GM10266 (cell line): ENCODE results near the gene GJE1.

Experiments
- DNase-seq: peaks from one replicate; pipeline ENCODE4 v3.0.0; 2012; ENCODE audit errors: extremely low spot score
- CTCF ChIP-seq: IDR thresholded peaks from 2 replicates; pipeline ENCODE4 v1.5.1; 2012; ENCODE audit warnings: mild to moderate bottlenecking, low read depth; ENCODE audit not compliant: control insufficient read depth, insufficient read depth; ENCODE audit errors: missing control alignments

GJE1 gene

DNA sequence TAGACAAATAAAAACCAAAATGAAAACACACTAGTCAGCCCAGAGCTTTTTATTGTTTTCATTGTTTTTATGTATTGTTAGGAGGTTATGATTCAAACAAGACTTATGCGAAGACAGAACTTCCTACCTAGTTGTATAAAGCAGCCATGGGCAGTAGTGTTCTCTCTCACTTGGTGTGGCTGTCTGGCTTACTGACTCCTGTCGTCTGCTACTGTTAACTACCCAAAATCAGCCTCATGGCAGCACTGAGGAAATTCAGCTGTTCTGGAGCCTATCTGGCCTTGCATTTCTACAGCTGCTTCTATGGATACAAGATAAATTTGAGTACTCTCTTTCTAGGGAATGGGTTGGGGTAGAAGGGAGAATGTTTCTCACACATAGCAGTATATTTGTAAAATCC, 34.8 kb downstream of the GJE1 start:
- TF ChIP-seq CTCF, result no peak
- DNase-seq, result no peak

DNA sequence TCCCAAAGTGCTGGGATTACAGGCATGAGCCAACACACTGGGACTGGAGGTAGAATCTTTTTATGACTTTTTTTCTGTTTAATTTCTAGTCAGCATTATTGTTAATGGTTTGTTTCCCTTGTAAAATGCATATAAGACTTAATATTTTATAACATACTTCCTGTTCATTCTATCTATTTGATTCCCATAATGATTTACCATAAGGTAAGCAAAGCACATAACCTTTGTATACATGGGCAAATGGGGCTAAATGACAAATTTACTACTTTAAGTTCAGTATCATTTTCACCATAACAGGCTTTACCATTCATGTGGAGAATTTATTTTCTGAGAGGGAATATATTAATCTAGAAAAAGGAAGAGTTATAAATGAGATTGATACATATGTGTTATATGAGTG, 38.6 kb downstream of the GJE1 start:
- TF ChIP-seq CTCF, result no peak
- DNase-seq, result no peak

- DNase-seq, result no peak
- no peak for TF ChIP-seq CTCF
Observed at GRCh38 chr6:142172758-142173157, 40.0 kb downstream of the GJE1 start.

GRCh38 chr6:142173980-142174379, 41.3 kb downstream of the GJE1 start:
- no peak for TF ChIP-seq CTCF
- no peak for DNase-seq

DNA sequence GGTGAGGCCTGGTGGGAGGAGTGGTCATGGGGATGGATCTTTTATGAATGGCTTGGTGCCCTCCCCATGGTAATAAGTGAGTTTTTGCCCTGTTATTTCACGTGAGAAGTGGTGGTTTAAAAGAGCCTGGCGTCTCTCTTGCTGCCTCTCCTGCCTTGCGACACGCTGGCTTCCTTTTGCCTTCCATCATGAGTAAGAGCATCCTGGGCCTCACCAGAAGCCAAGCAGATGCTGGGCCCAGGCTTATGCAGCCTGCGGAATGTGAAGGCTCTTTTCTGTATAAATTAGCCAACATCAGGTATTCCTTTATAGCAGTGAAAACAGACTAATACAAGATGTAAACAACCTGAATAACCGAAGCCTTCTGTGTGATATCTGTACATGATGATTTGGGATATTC, 42.0 kb downstream of the GJE1 start:
- no peak for DNase-seq
- TF ChIP-seq CTCF, result no peak

GRCh38 chr6:142178129-142178528, 45.4 kb downstream of the GJE1 start:
- no peak for TF ChIP-seq CTCF
- DNase-seq, result no peak

DNA sequence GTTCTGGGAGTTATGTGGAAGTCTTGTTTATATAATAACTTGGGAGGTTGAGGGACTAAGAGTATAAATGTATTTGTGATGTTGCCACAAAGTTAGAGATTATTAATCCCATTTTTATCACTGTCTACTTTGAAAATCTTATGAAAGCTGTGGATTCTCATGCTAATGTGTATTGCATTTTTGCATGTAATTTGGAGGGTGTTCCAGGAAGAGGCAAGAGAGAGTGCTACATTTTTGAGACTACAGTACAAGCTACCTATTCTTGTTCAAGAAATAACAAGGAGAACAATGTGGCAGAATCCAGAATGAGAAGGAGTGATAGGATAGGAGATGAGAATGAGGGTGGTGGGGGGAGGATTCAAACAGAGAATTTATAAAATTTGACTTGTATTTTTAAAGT, 49.3 kb downstream of the GJE1 start:
- no peak for TF ChIP-seq CTCF
- DNase-seq, result no peak

DNA sequence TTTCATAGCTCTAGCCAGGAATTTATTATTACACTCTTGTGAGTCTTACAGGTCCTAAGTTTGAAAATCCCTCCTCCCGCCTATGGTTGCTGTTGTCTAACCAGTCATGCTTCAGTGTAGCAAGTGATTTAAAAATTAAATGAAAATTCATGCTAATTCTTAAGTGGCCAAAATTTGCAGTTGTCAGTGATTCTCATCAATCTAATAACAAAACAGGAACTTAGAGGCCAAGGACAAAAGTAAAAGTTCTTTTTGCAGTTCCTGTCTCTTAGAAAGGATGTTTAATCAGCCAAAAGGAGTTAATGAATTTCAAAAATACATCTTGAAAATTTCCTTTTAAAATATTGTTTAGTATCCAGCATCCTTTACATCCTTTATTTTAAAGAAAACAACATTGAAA, 50.6 kb downstream of the GJE1 start:
- TF ChIP-seq CTCF, result no peak
- no peak for DNase-seq
